ENCODE measurements around the gene KCNC1.

- TF ChIP-seq POLR2A (IDR thresholded peaks at IDR 0.05) (no peak), CTCF (IDR thresholded peaks at IDR 0.05) (no peak), POLR2AphosphoS5 (IDR thresholded peaks at IDR 0.05) (no peak)
Measured at GRCh38 chr11:17740649-17741235, 6.2 kb downstream of the KCNC1 start.
